Glutamatergic neuron (in vitro differentiated cells): ENCODE results near the gene TADA2A. TPM values are rescaled to one million over a fixed set of nuclear protein-coding genes. Genes with fewer than 3 reads are reported as not detected.

Experiments used
- DNase-seq: peaks from one replicate; pipeline ENCODE4 v3.0.0; 2022
- H3K27ac Mint-ChIP-seq: one replicate; pipeline ENCODE4 v1.8.0; 2020; ENCODE audit warnings: mild to moderate bottlenecking, mixed read lengths, inconsistent platforms; ENCODE audit not compliant: unreplicated experiment
- H3K27me3 Mint-ChIP-seq: one replicate; pipeline ENCODE4 v1.8.0; 2020; ENCODE audit warnings: mild to moderate bottlenecking, moderate library complexity, mixed read lengths, inconsistent platforms; ENCODE audit not compliant: unreplicated experiment
- H3K36me3 Mint-ChIP-seq: one replicate; pipeline ENCODE4 v1.8.0; 2020; ENCODE audit warnings: mild to moderate bottlenecking, mixed read lengths, inconsistent platforms; ENCODE audit not compliant: unreplicated experiment
- H3K4me1 Mint-ChIP-seq: one replicate; pipeline ENCODE4 v1.8.0; 2020; ENCODE audit warnings: mild to moderate bottlenecking, low read depth, mixed read lengths, inconsistent platforms; ENCODE audit not compliant: unreplicated experiment
- H3K4me3 Mint-ChIP-seq: one replicate; pipeline ENCODE4 v1.8.0; 2020; ENCODE audit warnings: mild to moderate bottlenecking, mixed read lengths, inconsistent platforms; ENCODE audit not compliant: unreplicated experiment
- H3K9me3 Mint-ChIP-seq: one replicate; pipeline ENCODE4 v1.8.0; 2020; ENCODE audit warnings: mild to moderate bottlenecking, moderate library complexity, mixed read lengths, inconsistent platforms; ENCODE audit not compliant: unreplicated experiment
- total RNA-seq: library from RNA; stranded (reverse); fragmentation: NEBNext Ultra II Directional; extraction: Animal tissue kit (Norgen Biotek cat#: 25700); gene quantifications from one replicate; pipeline ENCODE4 v1.2.1, GENCODE V29; 2021; ENCODE audit not compliant: unreplicated experiment
- TF ChIP-seq, protein P1 (sequence below): fragments of 200-600 bp; sonication (generic); IDR thresholded peaks from one replicate; pipeline ENCODE4 v1.5.0; 2021; ENCODE audit not compliant: partially characterized antibody, unreplicated experiment

Gene TADA2A
- total RNA-seq, 1 donor from 2014 or later, result 30.6 TPM

- Mint-ChIP-seq H3K9me3 (no peaks in the 10 kb centered on the region), H3K4me1 (no peaks in the 10 kb centered on the region), H3K27ac (no peak overlapping the region), H3K4me3 (no peak overlapping the region), H3K27me3 (no peaks in the 10 kb centered on the region), H3K36me3 (no peaks in the 10 kb centered on the region)
- TF ChIP-seq, protein P1, sequence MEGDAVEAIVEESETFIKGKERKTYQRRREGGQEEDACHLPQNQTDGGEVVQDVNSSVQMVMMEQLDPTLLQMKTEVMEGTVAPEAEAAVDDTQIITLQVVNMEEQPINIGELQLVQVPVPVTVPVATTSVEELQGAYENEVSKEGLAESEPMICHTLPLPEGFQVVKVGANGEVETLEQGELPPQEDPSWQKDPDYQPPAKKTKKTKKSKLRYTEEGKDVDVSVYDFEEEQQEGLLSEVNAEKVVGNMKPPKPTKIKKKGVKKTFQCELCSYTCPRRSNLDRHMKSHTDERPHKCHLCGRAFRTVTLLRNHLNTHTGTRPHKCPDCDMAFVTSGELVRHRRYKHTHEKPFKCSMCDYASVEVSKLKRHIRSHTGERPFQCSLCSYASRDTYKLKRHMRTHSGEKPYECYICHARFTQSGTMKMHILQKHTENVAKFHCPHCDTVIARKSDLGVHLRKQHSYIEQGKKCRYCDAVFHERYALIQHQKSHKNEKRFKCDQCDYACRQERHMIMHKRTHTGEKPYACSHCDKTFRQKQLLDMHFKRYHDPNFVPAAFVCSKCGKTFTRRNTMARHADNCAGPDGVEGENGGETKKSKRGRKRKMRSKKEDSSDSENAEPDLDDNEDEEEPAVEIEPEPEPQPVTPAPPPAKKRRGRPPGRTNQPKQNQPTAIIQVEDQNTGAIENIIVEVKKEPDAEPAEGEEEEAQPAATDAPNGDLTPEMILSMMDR, result no peak
- DNase-seq, result no peak
Measured at GRCh38 chr17:37388266-37388665, 18.4 kb upstream of the TADA2A start.

GRCh38 chr17:37389160-37389559 is 17.5 kb upstream of the TADA2A start:
- H3K4me3 Mint-ChIP-seq, result no peak overlapping the region
- no peak overlapping the region for H3K27ac Mint-ChIP-seq
- H3K36me3 Mint-ChIP-seq, result no peaks in the 10 kb centered on the region
- H3K9me3 Mint-ChIP-seq, result no peaks in the 10 kb centered on the region
- TF ChIP-seq, protein P1, result no peak
- H3K4me1 Mint-ChIP-seq, result no peaks in the 10 kb centered on the region
- no peak for DNase-seq
- H3K27me3 Mint-ChIP-seq, result no peaks in the 10 kb centered on the region

DNA sequence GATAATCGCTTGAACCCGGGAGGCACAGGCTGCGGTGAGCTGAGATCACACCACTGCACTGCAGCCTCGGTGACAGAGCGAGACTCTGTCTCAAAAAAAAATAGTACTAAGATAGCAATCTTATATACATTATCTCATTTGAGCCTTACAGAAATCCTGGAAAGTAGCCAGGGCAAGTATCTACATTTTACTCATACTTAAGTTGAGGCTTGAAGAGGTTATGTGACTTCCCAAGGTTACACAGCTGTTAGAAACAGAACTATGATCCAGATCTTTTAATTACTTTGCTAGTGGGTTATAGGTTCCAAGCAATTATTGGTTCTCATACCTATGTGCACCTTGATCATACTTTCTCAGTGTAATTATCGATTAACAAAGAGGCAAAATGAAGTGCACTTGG is 15.5 kb upstream of the TADA2A start:
- no peak for DNase-seq
- Mint-ChIP-seq H3K4me3 (no peak overlapping the region), H3K27ac (no peak overlapping the region), H3K4me1 (no peaks in the 10 kb centered on the region), H3K27me3 (no peaks in the 10 kb centered on the region), H3K9me3 (no peaks in the 10 kb centered on the region), H3K36me3 (no peaks in the 10 kb centered on the region)
- TF ChIP-seq, protein P1, result no peak

DNA sequence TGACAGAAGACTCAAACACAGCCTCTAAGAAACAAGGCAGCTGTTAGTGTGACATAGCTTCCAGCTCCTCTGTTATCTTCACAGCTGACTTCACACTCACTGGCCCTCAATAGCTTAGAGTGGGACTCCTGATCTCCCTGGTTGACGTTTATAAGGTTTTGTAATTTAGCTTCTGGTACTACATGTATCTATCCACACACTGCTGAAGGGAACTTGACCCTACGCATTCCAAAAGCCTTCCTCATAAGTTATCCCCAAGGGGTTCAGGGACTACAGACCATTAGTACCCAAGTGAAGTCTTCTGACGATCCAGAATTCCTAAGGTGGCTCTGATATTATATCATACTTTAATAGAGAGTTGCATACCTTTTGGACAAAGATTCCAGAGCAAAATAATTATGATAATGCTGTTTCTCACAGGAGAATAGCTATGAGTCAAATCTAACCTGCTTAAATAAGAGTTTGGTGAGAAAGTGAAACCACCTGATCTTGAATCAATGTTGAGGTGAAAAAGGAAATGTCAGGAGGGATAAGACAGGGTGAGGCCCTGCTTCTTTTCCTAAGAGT is 14.6 kb upstream of the TADA2A start:
- Mint-ChIP-seq H3K36me3 (no peaks in the 10 kb centered on the region), H3K4me3 (no peak overlapping the region), H3K9me3 (no peaks in the 10 kb centered on the region), H3K4me1 (no peaks in the 10 kb centered on the region), H3K27ac (no peak overlapping the region), H3K27me3 (no peaks in the 10 kb centered on the region)
- no peak for DNase-seq
- TF ChIP-seq, protein P1, result no peak

DNA sequence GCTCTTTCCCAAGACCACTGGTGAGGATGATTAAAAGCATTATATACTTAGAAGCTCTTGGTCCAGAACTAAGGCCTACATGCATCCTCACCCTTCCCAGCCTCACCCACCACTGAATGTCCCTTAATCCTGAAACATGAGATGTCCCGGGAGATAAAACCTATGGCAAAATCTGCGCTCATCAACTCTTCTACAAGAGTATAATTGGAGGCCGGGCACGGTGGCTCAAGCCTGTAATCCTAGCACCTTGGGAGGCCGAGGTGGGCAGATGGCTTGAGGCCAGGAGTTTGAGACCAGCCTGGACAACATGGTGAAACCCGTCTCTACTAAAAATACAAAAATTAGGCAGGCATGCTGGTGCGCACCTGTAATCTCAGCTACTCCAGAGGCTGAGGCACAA is 13.3 kb upstream of the TADA2A start:
- H3K27ac Mint-ChIP-seq, result no peak overlapping the region
- H3K4me3 Mint-ChIP-seq, result no peak overlapping the region
- H3K27me3 Mint-ChIP-seq, result no peaks in the 10 kb centered on the region

More for the DNA sequence above, 13.3 kb upstream of the TADA2A start:
- TF ChIP-seq, protein P1, result no peak
- Mint-ChIP-seq H3K4me1 (no peaks in the 10 kb centered on the region), H3K9me3 (no peaks in the 10 kb centered on the region), H3K36me3 (no peaks in the 10 kb centered on the region)
- no peak for DNase-seq
